NCI-H2107 treated with DMSO at 0.1 percent for 48 hours (cell line): ENCODE measurements around the gene GPLD1.
A peak's percentile ranks its signal among the peaks of the same experiment; 100 is the strongest.

Source experiments
- DNase-seq: peaks from one replicate; lab custom pipeline; 2025; ENCODE audit not compliant: unreplicated experiment; lab: John Stamatoyannopoulos, UW

The GPLD1 gene

GRCh38 chr6:24455061-24455460 is 34.3 kb downstream of the GPLD1 start:
- no peak for DNase-seq

- DNase-seq, result no peak
Measured at GRCh38 chr6:24454452-24454851, 34.9 kb downstream of the GPLD1 start.

- DNase-seq, result no peak
Measured at GRCh38 chr6:24453921-24454320, 35.5 kb downstream of the GPLD1 start.

GRCh38 chr6:24451581-24452388 is 37.6 kb downstream of the GPLD1 start:
- no peak for DNase-seq

GRCh38 chr6:24448828-24449525 is 40.4 kb downstream of the GPLD1 start:
- no peak for DNase-seq

- DNase-seq, result no peak
Measured at GRCh38 chr6:24448396-24448795, 41.0 kb downstream of the GPLD1 start.

GRCh38 chr6:24446670-24447069 is 42.7 kb downstream of the GPLD1 start:
- no peak for DNase-seq

- DNase-seq, result no peak
Measured at GRCh38 chr6:24445704-24446103, 43.7 kb downstream of the GPLD1 start.

GRCh38 chr6:24444588-24444987 is 44.8 kb downstream of the GPLD1 start:
- DNase-seq, result no peak

- no peak for DNase-seq
Measured at GRCh38 chr6:24441599-24441904, 47.8 kb downstream of the GPLD1 start.

GRCh38 chr6:24440897-24441598 is 48.3 kb downstream of the GPLD1 start:
- DNase-seq, result no peak

GRCh38 chr6:24439858-24440539 is 49.4 kb downstream of the GPLD1 start:
- DNase-seq, result peak; percentile 21

- no peak for DNase-seq
Measured at GRCh38 chr6:24436979-24437378, 52.4 kb downstream of the GPLD1 start.

GRCh38 chr6:24432611-24433010 is 56.8 kb downstream of the GPLD1 start:
- DNase-seq, result no peak

- DNase-seq, result no peak
Measured at GRCh38 chr6:24431045-24431451, 58.3 kb downstream of the GPLD1 start.

- DNase-seq, result no peak
Measured at GRCh38 chr6:24430086-24430485, 59.3 kb downstream of the GPLD1 start.

GRCh38 chr6:24429146-24429545 is 60.2 kb downstream of the GPLD1 start:
- no peak for DNase-seq

- no peak for DNase-seq
Measured at GRCh38 chr6:24428615-24429014, 60.8 kb downstream of the GPLD1 start.

GRCh38 chr6:24426729-24427446 is 62.5 kb downstream of the GPLD1 start:
- no peak for DNase-seq

GRCh38 chr6:24425091-24425490 is 64.3 kb downstream of the GPLD1 start:
- no peak for DNase-seq

- no peak for DNase-seq
Measured at GRCh38 chr6:24419526-24419925, 69.9 kb downstream of the GPLD1 start.
